Cerebellar cortex (tissue), 1 donor: ENCODE measurements around the gene PPM1A.
"Not testable (repeated sequence)": the region's sequence is repeated elsewhere in the genome, so short reads cannot be mapped to it uniquely, and the experiment has no call there.

Source experiments
- DNase-seq: peaks from one replicate; pipeline ENCODE4 v3.0.0-alpha.2; 2015; ENCODE audit warnings: low spot score

PPM1A gene

GRCh38 chr14:60266021-60266937 lies 17.3 kb downstream of the PPM1A start:
- DNase-seq, result no peak

GRCh38 chr14:60272177-60272576 lies 23.2 kb downstream of the PPM1A start:
- DNase-seq, result no peak

- no peak for DNase-seq
Observed at GRCh38 chr14:60273956-60274355, 24.9 kb downstream of the PPM1A start.

GRCh38 chr14:60274448-60274847 lies 25.4 kb downstream of the PPM1A start:
- DNase-seq, result no peak

- DNase-seq, result no peak
Observed at GRCh38 chr14:60275932-60276331, 26.9 kb downstream of the PPM1A start.

GRCh38 chr14:60276347-60276746 lies 27.3 kb downstream of the PPM1A start:
- no peak for DNase-seq

- no peak for DNase-seq
Observed at GRCh38 chr14:60277605-60278190, 28.7 kb downstream of the PPM1A start.

GRCh38 chr14:60278350-60278749 lies 29.3 kb downstream of the PPM1A start:
- DNase-seq, result no peak

- DNase-seq, result peak; percentile 14
Observed at GRCh38 chr14:60287452-60287851, 38.4 kb downstream of the PPM1A start.

- no peak for DNase-seq
Observed at GRCh38 chr14:60288279-60288678, 39.3 kb downstream of the PPM1A start.

- no peak for DNase-seq
Observed at GRCh38 chr14:60294411-60295069, 45.5 kb downstream of the PPM1A start.

GRCh38 chr14:60300019-60300418 lies 51.0 kb downstream of the PPM1A start:
- no peak for DNase-seq

GRCh38 chr14:60301685-60302084 lies 52.7 kb downstream of the PPM1A start:
- no peak for DNase-seq

- DNase-seq, result no peak
Observed at GRCh38 chr14:60302663-60303062, 53.6 kb downstream of the PPM1A start.

- peak; percentile 21 for DNase-seq
Observed at GRCh38 chr14:60303745-60304144, 54.7 kb downstream of the PPM1A start.

GRCh38 chr14:60304509-60304908 lies 55.5 kb downstream of the PPM1A start:
- no peak for DNase-seq

- no peak for DNase-seq
Observed at GRCh38 chr14:60309867-60310552, 61.0 kb downstream of the PPM1A start.

GRCh38 chr14:60311417-60311816 lies 62.4 kb downstream of the PPM1A start:
- DNase-seq, result no peak

- DNase-seq, result no peak
Observed at GRCh38 chr14:60313093-60313492, 64.1 kb downstream of the PPM1A start.

- DNase-seq, result no peak
Observed at GRCh38 chr14:60315196-60315990, 66.4 kb downstream of the PPM1A start.

- no peak for DNase-seq
Observed at GRCh38 chr14:60317609-60318008, 68.6 kb downstream of the PPM1A start.

- not testable (repeated sequence) for DNase-seq
Observed at GRCh38 chr14:60320860-60321259, 71.8 kb downstream of the PPM1A start.
